Astrocyte (in vitro differentiated cells and primary cell): ENCODE results near the gene MYH11. TPM values are rescaled to one million over a fixed set of nuclear protein-coding genes. Genes with fewer than 3 reads are reported as not detected.

Experiments
- DNase-seq: peaks from one replicate; pipeline ENCODE4 v3.0.0-alpha.2; 2010; ENCODE audit warnings: low read depth
- FAIRE-seq: peaks from 2 replicates; lab custom pipeline; 2011; peaks lifted over from hg19 to GRCh38; lab: Jason Lieb, UNC
- H2AFZ ChIP-seq: 2 replicates; pipeline ENCODE4 v1.6.0; 2012; ENCODE audit warnings: low read depth, low read length, inconsistent platforms
- H3K27ac ChIP-seq: 2 replicates; pipeline ENCODE4 v1.5.1; 2011; ENCODE audit warnings: low read depth, low read length, inconsistent platforms
- H3K27me3 ChIP-seq: 2 replicates; pipeline ENCODE4 v1.6.0; 2011; ENCODE audit warnings: low read length, inconsistent platforms; ENCODE audit not compliant: insufficient read depth
- H3K36me3 ChIP-seq: 2 replicates; pipeline ENCODE4 v1.5.1; 2011; ENCODE audit warnings: low read length, inconsistent platforms; ENCODE audit not compliant: insufficient read depth
- H3K4me1 ChIP-seq: 2 replicates; pipeline ENCODE4 v1.5.1; 2011; ENCODE audit warnings: low read length, inconsistent platforms; ENCODE audit not compliant: insufficient read depth
- H3K4me2 ChIP-seq: 2 replicates; pipeline ENCODE4 v1.6.0; 2012; ENCODE audit warnings: low read length, inconsistent platforms
- H3K4me3 ChIP-seq: 2 replicates; pipeline ENCODE4 v1.5.1; 2011; ENCODE audit warnings: low read depth, mild to moderate bottlenecking, low read length, inconsistent platforms; ENCODE audit not compliant: insufficient read depth
- H3K79me2 ChIP-seq: 2 replicates; pipeline ENCODE4 v1.6.0; 2012; ENCODE audit warnings: mild to moderate bottlenecking, low read length, inconsistent platforms; ENCODE audit not compliant: insufficient read depth
- H3K9ac ChIP-seq: 2 replicates; pipeline ENCODE4 v1.6.0; 2012; ENCODE audit warnings: mild to moderate bottlenecking, low read length, inconsistent platforms
- H3K9me3 ChIP-seq: 2 replicates; pipeline ENCODE4 v1.5.1; 2012; ENCODE audit warnings: low read depth, mild to moderate bottlenecking, low read length, inconsistent platforms; ENCODE audit not compliant: insufficient read depth
- H4K20me1 ChIP-seq: 2 replicates; pipeline ENCODE4 v1.6.0; 2012; ENCODE audit warnings: low read length, inconsistent platforms; ENCODE audit not compliant: insufficient read depth
- H3K27ac Mint-ChIP-seq: one replicate; pipeline ENCODE4 v1.8.0; 2021; ENCODE audit warnings: mild to moderate bottlenecking, mixed read lengths; ENCODE audit not compliant: unreplicated experiment
- H3K27me3 Mint-ChIP-seq: one replicate; pipeline ENCODE4 v1.8.0; 2021; ENCODE audit warnings: low read depth, mixed read lengths; ENCODE audit not compliant: unreplicated experiment
- H3K36me3 Mint-ChIP-seq: one replicate; pipeline ENCODE4 v1.8.0; 2021; ENCODE audit warnings: low read depth, mixed read lengths; ENCODE audit not compliant: unreplicated experiment
- H3K4me1 Mint-ChIP-seq: one replicate; pipeline ENCODE4 v1.8.0; 2021; ENCODE audit warnings: low read depth, mixed read lengths; ENCODE audit not compliant: unreplicated experiment
- H3K4me3 Mint-ChIP-seq: one replicate; pipeline ENCODE4 v1.8.0; 2021; ENCODE audit warnings: mild to moderate bottlenecking, moderate library complexity, mixed read lengths; ENCODE audit not compliant: unreplicated experiment
- H3K9me3 Mint-ChIP-seq: one replicate; pipeline ENCODE4 v1.8.0; 2021; ENCODE audit warnings: mild to moderate bottlenecking, mixed read lengths; ENCODE audit not compliant: unreplicated experiment
- EZH2 ChIP-seq: IDR thresholded peaks from 2 replicates; pipeline ENCODE4 v1.6.1; 2012; ENCODE audit warnings: mild to moderate bottlenecking, low read length, inconsistent platforms; ENCODE audit not compliant: insufficient read depth
- total RNA-seq: library from RNA; stranded (reverse); gene quantifications from 2 replicates; pipeline ENCODE4 v1.2.1, GENCODE V29; 2021
- TF ChIP-seq, protein P1 (sequence below): IDR thresholded peaks from 2 replicates; pipeline ENCODE4 v1.5.1; 2011; ENCODE audit warnings: low read depth, mild to moderate bottlenecking, inconsistent platforms, low read length, moderate library complexity; ENCODE audit not compliant: insufficient read depth

Gene MYH11
- total RNA-seq, 1 donor from 2014 or later, result 1.0 TPM

DNA sequence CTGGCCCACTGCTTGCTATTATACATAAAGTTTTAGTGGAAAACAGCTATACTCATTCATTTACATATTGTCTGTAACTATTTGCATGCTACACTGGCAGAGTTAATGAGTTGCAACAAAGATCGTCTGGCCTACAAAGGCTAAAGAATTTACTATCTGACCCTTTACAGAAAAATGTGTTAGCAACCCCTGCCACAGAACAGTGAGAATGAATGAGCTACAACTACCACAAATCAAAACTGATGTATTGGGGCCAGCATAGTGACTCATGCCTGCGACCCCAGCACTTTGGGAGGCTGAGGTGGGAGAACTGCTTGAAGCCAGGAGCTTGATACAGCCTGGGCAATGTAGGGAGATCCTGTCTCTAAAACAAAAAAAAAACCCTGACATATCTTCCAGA is 92.7 kb downstream of the MYH11 start:
- H3K4me1 Mint-ChIP-seq, result no peaks in the 10 kb centered on the region
- Histone ChIP-seq H4K20me1 (no peaks in the 10 kb centered on the region), H2AFZ (no peak overlapping the region), H3K9me3 (no peaks in the 10 kb centered on the region), H3K79me2 (no peaks in the 10 kb centered on the region), H3K27me3 (peaks cover 18% of the 10 kb centered on the region), H3K4me3 (no peak overlapping the region), H3K27ac (no peak overlapping the region), H3K4me1 (no peaks in the 10 kb centered on the region), H3K36me3 (no peaks in the 10 kb centered on the region), H3K9ac (no peak overlapping the region), H3K4me2 (no peak overlapping the region)
- TF ChIP-seq, protein P1, sequence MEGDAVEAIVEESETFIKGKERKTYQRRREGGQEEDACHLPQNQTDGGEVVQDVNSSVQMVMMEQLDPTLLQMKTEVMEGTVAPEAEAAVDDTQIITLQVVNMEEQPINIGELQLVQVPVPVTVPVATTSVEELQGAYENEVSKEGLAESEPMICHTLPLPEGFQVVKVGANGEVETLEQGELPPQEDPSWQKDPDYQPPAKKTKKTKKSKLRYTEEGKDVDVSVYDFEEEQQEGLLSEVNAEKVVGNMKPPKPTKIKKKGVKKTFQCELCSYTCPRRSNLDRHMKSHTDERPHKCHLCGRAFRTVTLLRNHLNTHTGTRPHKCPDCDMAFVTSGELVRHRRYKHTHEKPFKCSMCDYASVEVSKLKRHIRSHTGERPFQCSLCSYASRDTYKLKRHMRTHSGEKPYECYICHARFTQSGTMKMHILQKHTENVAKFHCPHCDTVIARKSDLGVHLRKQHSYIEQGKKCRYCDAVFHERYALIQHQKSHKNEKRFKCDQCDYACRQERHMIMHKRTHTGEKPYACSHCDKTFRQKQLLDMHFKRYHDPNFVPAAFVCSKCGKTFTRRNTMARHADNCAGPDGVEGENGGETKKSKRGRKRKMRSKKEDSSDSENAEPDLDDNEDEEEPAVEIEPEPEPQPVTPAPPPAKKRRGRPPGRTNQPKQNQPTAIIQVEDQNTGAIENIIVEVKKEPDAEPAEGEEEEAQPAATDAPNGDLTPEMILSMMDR, result no peak
- TF ChIP-seq EZH2, result no peak
- DNase-seq, result no peak
- H3K9me3 Mint-ChIP-seq, result peaks cover 5% of the 10 kb centered on the region
- H3K27me3 Mint-ChIP-seq, result peaks cover 6% of the 10 kb centered on the region
- H3K36me3 Mint-ChIP-seq, result no peaks in the 10 kb centered on the region
- no peak for FAIRE-seq
- no peak overlapping the region for H3K4me3 Mint-ChIP-seq
- H3K27ac Mint-ChIP-seq, result no peak overlapping the region

GRCh38 chr16:15760129-15760528 is 96.7 kb downstream of the MYH11 start:
- H3K36me3 Mint-ChIP-seq, result no peaks in the 10 kb centered on the region
- no peak overlapping the region for H3K27ac Mint-ChIP-seq
- H4K20me1 ChIP-seq, result no peaks in the 10 kb centered on the region
- no peaks in the 10 kb centered on the region for H3K36me3 ChIP-seq
- H3K9me3 ChIP-seq, result no peaks in the 10 kb centered on the region
- no peak overlapping the region for H2AFZ ChIP-seq
- no peak for DNase-seq
- no peaks in the 10 kb centered on the region for H3K79me2 ChIP-seq
- H3K4me3 ChIP-seq, result no peak overlapping the region
- H3K4me1 Mint-ChIP-seq, result no peaks in the 10 kb centered on the region
- peaks cover 18% of the 10 kb centered on the region for H3K27me3 ChIP-seq
- H3K4me2 ChIP-seq, result no peak overlapping the region
- no peak overlapping the region for H3K4me3 Mint-ChIP-seq
- H3K9ac ChIP-seq, result no peak overlapping the region
- no peak for TF ChIP-seq EZH2
- TF ChIP-seq, protein P1, result no peak
- peaks cover 6% of the 10 kb centered on the region for H3K27me3 Mint-ChIP-seq
- no peaks in the 10 kb centered on the region for H3K4me1 ChIP-seq
- peaks cover 2% of the 10 kb centered on the region for H3K9me3 Mint-ChIP-seq
- no peak for FAIRE-seq
- H3K27ac ChIP-seq, result no peak overlapping the region

DNA sequence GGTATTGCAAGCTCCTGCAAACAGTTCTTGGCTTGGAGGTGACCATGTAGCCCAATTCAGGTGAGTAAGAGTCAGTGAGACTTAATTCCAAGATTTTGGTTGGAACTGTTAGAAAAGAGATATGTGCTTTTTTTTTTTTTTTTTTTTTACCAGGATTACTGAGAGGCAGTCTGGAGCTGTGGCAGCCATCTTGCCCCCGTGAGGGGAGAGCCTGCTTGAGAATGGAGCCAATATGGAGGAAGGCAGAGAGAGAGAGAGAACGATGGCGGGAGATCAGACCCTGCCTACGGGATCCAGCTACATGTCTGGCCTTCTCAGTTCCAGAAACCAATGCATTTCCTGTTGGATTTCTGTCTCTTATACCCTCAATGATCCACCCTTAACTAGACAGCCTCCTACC is 97.8 kb downstream of the MYH11 start:
- H2AFZ ChIP-seq, result no peak overlapping the region
- H3K79me2 ChIP-seq, result no peaks in the 10 kb centered on the region
- peaks cover 2% of the 10 kb centered on the region for H3K9me3 Mint-ChIP-seq
- peaks cover 6% of the 10 kb centered on the region for H3K27me3 Mint-ChIP-seq
- H3K4me1 ChIP-seq, result no peaks in the 10 kb centered on the region
- no peak overlapping the region for H3K4me3 ChIP-seq
- H3K9me3 ChIP-seq, result no peaks in the 10 kb centered on the region
- DNase-seq (no peak), FAIRE-seq (no peak)
- no peaks in the 10 kb centered on the region for H4K20me1 ChIP-seq
- H3K4me3 Mint-ChIP-seq, result no peak overlapping the region
- H3K9ac ChIP-seq, result no peak overlapping the region
- H3K27ac ChIP-seq, result no peak overlapping the region
- H3K36me3 Mint-ChIP-seq, result no peaks in the 10 kb centered on the region
- TF ChIP-seq, protein P1, result no peak
- TF ChIP-seq EZH2, result no peak
- no peaks in the 10 kb centered on the region for H3K36me3 ChIP-seq
- no peaks in the 10 kb centered on the region for H3K4me1 Mint-ChIP-seq
- H3K27me3 ChIP-seq, result peaks cover 10% of the 10 kb centered on the region
- H3K27ac Mint-ChIP-seq, result no peak overlapping the region
- H3K4me2 ChIP-seq, result no peak overlapping the region
